ENCODE results near the gene FOXO1.

- TF ChIP-seq MAFK (IDR thresholded peaks at IDR 0.05; ENCODE audit: low read length) (no peak), PHTF2 (CRISPR knock-in tag; IDR thresholded peaks at IDR 0.05) (no peak), ZSCAN32 (CRISPR knock-in tag; IDR thresholded peaks at IDR 0.05) (no peak), MAX (CRISPR knock-in tag; IDR thresholded peaks at IDR 0.05) (no peak)
Observed at GRCh38 chr13:40599747-40600146, 66.7 kb downstream of the FOXO1 start.
